ENCODE data around the gene CHAF1A.

CHAF1A gene

DNA sequence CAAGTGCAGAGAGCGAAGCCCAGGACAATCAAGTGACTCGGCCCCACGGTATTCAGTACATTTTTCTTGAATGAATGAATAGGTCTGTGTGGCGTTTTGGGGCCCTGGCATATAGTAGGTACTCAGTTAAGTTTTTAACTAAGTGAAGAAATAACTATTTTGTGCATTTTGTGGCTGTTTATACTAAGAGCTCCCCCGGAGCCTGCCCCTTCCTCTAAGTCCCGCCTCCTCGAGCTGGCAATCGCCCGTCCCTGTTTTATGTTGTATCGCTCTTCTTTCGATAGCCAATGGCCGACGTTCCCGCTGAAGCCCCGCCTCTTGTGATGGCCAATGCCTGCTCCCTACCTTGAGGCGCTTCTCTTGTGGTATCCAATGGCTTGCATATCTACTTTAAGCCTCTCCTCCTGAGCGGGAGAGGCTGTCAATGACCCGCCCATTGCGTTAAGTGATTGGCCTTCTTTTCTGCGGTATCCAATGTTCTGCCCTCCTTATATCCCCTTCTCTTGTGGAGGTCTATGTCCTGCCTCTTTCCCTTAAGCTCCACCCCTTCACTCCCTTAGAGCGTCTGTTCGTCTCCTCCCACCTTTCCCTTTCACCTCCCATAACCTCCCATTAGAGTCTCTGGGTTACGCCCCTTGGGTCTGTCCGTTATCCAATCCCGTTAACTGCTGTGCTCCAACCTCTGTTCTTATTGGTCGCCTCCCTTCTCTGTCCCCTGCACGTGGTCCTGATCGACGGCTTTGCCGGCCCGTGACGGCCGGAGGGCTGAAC is 69.1 kb downstream of the CHAF1A start:
- Histone ChIP-seq H3K36me3 (ENCODE audit: control insufficient read depth in 2 of 2, insufficient read depth in 1 of 2, low read length in 2 of 2) (peaks cover 3 to 15% of the 10 kb centered on the region in 2 experiments; a peak in 2 of 3 replicates), H3K27ac (ENCODE audit: extremely low read depth, low read depth, low read length) (peak overlapping the region; percentile 54), H3K4me3 (ENCODE audit: low read depth, low read length) (peak overlapping the region; percentile 66), H3K9me3 (ENCODE audit: control insufficient read depth, insufficient read depth, low read depth, low read length) (no peaks in the 10 kb centered on the region), H3K4me1 (ENCODE audit: control insufficient read depth, insufficient read depth, low read length) (peaks cover 3% of the 10 kb centered on the region; the same call in 1 of the 2 replicates)
- ChIA-PET POLR2A (interaction anchor here (0.6 to 2.7 kb wide), 20 partner anchors 10 to 503 kb away, joined by 3 to 23 read pairs (median 4); partner anchors contain the start of genes CHAF1A, FEM1A, MPND and PLIN5), CTCF (interaction anchor here (1.1 to 2.2 kb wide), 3 partner anchors 52 to 71 kb away, joined by 4 to 9 read pairs (median 7); partner anchors contain the start of gene SH3GL1)
- TF ChIP-seq ZNF473 (tag by site-specific recombination; IDR thresholded peaks at IDR 0.05) (no peak), ZNF610 (tag by site-specific recombination; IDR thresholded peaks at IDR 0.05; ENCODE audit: borderline replicate concordance) (no peak), ZNF529 (tag by site-specific recombination; IDR thresholded peaks at IDR 0.05; ENCODE audit: insufficient replicate concordance) (no peak), MYNN (tag by site-specific recombination; IDR thresholded peaks at IDR 0.05; ENCODE audit: borderline replicate concordance) (no peak), TSHZ1 (tag by site-specific recombination; IDR thresholded peaks at IDR 0.05; ENCODE audit: borderline replicate concordance) (no peak), ZNF114 (tag by site-specific recombination; IDR thresholded peaks at IDR 0.05) (no peak), PRDM4 (tag by site-specific recombination; IDR thresholded peaks at IDR 0.05) (no peak), KLF1 (tag by site-specific recombination; IDR thresholded peaks at IDR 0.05) (peak; percentile 79), ZBTB48 (tag by site-specific recombination; IDR thresholded peaks at IDR 0.05) (no peak), ZNF133 (tag by site-specific recombination; IDR thresholded peaks at IDR 0.05) (no peak), ZNF394 (tag by site-specific recombination; IDR thresholded peaks at IDR 0.05; ENCODE audit: borderline replicate concordance) (no peak), ZNF768 (tag by site-specific recombination; IDR thresholded peaks at IDR 0.05) (no peak), RBAK (tag by site-specific recombination; IDR thresholded peaks at IDR 0.05) (no peak), KLF16 (tag by site-specific recombination; IDR thresholded peaks at IDR 0.05) (peak; percentile 69), ZBTB8A (tag by site-specific recombination; IDR thresholded peaks at IDR 0.05) (no peak), ZNF747 (tag by site-specific recombination; IDR thresholded peaks at IDR 0.05) (no peak), ZNF639 (tag by site-specific recombination; IDR thresholded peaks at IDR 0.05) (no peak; the same call in 1 of the 2 replicates), ZNF660 (tag by site-specific recombination; IDR thresholded peaks at IDR 0.05) (no peak), MZF1 (tag by site-specific recombination; IDR thresholded peaks at IDR 0.05; ENCODE audit: borderline replicate concordance) (no peak), ZNF2 (tag by site-specific recombination; IDR thresholded peaks at IDR 0.05) (no peak), GLIS1 (tag by site-specific recombination; IDR thresholded peaks at IDR 0.05) (peak; percentile 56; the same call in 1 of the 2 replicates), ZNF350 (tag by site-specific recombination; IDR thresholded peaks at IDR 0.05) (no peak), ZNF629 (tag by site-specific recombination; IDR thresholded peaks at IDR 0.05) (no peak), ZNF501 (tag by site-specific recombination; IDR thresholded peaks at IDR 0.05) (no peak), ZXDB (tag by site-specific recombination; IDR thresholded peaks at IDR 0.05) (peak; percentile 27)
- TF ChIP-seq, protein P1, sequence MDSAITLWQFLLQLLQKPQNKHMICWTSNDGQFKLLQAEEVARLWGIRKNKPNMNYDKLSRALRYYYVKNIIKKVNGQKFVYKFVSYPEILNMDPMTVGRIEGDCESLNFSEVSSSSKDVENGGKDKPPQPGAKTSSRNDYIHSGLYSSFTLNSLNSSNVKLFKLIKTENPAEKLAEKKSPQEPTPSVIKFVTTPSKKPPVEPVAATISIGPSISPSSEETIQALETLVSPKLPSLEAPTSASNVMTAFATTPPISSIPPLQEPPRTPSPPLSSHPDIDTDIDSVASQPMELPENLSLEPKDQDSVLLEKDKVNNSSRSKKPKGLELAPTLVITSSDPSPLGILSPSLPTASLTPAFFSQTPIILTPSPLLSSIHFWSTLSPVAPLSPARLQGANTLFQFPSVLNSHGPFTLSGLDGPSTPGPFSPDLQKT (IDR thresholded peaks at IDR 0.05; ENCODE audit: borderline replicate concordance, low read depth, low read length), result no peak
- TF ChIP-seq, protein P2, sequence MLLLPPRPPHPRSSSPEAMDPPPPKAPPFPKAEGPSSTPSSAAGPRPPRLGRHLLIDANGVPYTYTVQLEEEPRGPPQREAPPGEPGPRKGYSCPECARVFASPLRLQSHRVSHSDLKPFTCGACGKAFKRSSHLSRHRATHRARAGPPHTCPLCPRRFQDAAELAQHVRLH (tag by site-specific recombination; IDR thresholded peaks at IDR 0.05), result no peak
- TF ChIP-seq, protein P3, sequence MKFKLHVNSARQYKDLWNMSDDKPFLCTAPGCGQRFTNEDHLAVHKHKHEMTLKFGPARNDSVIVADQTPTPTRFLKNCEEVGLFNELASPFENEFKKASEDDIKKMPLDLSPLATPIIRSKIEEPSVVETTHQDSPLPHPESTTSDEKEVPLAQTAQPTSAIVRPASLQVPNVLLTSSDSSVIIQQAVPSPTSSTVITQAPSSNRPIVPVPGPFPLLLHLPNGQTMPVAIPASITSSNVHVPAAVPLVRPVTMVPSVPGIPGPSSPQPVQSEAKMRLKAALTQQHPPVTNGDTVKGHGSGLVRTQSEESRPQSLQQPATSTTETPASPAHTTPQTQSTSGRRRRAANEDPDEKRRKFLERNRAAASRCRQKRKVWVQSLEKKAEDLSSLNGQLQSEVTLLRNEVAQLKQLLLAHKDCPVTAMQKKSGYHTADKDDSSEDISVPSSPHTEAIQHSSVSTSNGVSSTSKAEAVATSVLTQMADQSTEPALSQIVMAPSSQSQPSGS (tag by site-specific recombination; IDR thresholded peaks at IDR 0.05; ENCODE audit: low read depth), result no peak

All from HEK293 (cell line).